Effector CD4-positive, alpha-beta T cell (primary cell): ENCODE results near the gene STX2.
"Not testable (repeated sequence)": the region's sequence is repeated elsewhere in the genome, so short reads cannot be mapped to it uniquely, and the experiment has no call there.

Source experiments
- DNase-seq: peaks from one replicate; pipeline ENCODE4 v3.0.0-alpha.2; 2020
- total RNA-seq: gene quantifications from one replicate; lab custom pipeline; 2026; lab: John Stamatoyannopoulos, UW

STX2 gene
- 38.3 reads per million, percentile 62 among the genes with 10 or more reads in this experiment for total RNA-seq

DNA sequence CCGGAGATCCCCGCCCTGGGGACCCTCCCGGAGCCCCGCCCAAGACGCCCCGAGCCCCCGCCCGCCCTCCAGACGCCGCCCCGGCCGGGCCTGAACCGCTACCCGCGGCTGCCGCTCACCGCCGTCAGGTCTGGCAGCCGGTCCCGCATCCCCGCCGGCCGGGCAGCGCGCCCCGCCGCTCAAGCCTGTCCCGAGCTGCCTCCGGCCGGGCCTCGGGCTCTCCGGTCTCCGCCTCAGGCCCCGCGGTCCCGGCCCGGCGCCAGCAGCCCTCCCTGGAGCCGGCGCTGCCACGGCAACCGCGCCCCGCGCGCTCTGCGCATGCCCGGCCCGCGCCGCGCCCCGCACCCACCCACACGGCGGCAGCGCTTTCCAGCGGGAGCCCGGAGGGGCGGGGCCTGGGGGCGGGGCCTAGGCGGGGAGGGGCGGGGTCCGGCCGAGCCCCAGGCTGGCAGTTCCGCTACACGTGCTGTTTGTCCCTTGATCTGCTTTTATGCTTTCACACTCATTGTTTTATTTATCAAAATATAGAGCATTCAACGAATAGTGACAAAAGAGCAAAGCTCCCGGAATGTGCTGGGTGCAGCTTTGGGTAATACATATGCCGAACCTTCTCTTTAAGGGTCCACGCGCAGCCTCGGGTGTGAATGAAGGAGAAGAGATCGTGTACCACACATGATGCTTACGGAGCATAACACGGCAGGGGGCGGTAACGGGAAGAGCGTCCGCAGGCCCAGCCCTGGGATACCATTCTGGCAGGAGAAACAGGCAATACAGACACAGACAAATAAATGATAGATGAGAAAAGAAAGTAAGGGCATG is at the start of gene STX2:
STX2 (minus strand) TSS at position 300 of the 819 bp plus-strand sequence; CDS start at position 149, 151 bp downstream.
- peak; percentile 82 for DNase-seq

DNA sequence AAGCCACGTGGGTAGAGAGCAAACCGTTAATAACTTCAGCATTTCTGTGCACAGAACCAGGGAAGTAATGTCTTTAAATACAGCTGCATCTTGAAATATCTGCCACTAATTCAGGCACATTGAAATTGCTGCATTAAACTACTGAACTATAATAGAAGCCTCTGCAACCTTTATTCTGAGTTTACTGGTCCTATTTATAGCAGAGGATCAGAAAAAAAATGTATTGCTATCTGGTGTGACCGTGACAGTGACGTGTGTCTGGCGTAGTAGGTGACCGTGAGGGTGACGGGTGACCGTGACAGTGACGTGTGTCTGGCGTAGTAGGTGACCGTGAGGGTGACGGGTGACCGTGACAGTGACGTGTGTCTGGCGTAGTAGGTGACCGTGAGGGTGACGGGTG is 48.1 kb upstream of the STX2 start:
- DNase-seq, result not testable (repeated sequence)

DNA sequence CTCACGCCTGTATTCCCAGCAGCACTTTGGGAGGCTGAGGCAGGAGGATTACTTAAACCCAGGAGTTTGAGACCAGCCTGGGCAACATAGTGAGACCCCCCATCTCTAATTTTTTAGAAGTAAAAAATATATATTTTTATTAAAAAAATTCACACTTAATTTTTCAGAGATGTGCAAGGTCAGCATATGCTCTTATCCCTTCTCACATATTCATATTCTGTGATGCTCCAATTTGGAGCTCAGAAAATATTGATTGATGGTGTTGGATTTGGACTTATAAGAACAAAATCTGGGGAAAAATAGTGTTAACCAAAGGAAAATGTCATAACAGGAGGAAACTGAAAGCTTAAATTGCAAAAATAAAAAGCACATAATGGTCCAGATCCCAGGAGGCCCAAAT is 42.5 kb upstream of the STX2 start:
- DNase-seq, result no peak

DNA sequence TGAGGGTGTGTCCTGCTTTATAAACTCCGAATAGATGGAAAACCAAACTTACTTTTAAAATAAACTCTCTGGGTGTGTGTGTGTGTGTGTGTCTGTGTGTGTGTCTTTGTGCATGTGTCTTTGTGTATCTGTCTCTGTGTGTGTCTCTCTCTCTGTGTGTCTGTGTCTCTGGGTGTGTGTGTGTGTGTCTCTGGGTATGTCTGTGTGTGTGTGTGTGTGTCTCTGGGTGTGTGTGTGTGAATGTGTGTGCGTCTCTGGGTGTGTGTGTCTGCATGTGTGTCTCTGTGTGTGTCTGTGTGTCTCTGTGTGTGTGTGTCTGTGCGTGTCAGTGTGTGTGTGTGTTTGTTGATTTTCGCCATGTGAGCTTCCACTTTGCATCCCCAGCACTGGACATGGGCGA is 42.0 kb upstream of the STX2 start:
- DNase-seq, result no peak

DNA sequence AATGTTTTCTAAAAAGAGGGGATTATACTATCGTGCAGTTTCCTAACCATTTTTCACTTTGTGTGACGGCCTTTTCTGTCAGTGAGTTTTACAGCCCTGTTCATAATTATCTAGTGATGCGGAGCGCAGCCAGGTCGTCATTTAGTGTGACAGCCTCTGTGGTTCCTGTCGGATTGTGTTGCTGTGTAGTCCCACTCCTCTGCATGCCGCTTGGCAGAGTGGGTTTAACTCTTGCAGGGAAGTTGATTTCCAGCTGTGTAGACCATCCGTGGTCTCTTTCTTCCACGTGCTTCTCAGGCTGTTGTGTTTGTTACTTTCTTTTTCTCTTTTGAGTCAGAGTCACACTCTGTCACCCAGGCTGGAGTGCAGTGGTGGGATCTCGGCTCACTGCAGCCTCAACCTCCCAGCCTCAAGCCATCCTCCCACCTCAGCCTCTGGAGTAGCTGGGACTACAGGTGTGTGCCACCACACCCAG is 41.4 kb upstream of the STX2 start:
- no peak for DNase-seq

DNA sequence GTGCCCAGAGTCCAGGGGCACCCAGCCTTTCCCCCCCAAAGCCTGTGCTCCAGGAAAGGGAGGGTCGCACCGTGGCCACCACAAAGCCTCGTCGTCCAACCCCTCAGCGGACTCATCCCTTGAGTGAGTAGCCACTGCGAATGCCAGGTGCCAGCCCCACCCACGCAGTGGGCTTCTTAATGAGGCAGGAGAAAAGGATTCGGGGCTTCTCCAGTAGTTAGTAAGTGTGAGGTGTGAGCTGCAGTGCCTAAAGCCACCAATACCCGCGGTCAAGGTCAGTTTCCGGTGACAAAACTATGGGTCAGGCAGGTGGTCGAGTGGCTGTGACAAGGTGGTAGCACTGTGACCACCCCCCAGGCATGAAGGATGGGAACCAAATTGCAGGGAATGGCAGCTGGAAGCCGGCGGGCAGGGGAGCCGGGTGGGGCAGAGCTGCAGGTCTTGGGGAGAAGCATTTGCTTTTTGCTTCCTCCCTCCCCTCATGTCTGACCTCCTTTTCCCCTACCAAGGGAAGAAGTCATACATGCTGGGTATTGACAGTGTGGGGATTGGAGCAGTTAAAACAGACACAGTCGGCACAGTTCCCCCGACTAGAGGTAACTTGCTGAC is 40.8 kb upstream of the STX2 start:
- DNase-seq, result no peak

DNA sequence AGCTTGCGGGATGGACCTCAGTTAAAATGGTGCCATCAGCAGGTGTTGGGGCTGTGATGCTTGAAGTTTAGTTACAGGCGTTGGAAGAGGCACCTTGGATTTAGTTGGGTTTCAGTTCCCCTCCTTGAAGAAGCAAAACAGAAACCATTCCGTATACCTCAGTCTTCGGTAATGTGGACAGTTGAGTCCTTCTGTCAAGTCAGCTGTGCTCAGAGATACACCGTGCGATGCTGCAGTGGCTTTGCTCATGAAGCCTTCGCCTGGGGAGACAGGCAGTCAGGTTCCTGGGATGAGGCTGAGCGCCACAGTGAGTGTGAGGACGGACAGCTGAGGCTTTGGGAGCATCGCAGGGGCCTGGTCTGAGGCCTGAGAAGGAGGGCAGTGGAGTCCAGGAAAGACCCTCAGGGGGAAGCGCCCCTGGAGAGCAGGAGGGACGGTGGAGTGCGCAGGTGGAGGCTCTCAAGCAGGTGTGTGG is 40.2 kb upstream of the STX2 start:
- DNase-seq, result no peak

DNA sequence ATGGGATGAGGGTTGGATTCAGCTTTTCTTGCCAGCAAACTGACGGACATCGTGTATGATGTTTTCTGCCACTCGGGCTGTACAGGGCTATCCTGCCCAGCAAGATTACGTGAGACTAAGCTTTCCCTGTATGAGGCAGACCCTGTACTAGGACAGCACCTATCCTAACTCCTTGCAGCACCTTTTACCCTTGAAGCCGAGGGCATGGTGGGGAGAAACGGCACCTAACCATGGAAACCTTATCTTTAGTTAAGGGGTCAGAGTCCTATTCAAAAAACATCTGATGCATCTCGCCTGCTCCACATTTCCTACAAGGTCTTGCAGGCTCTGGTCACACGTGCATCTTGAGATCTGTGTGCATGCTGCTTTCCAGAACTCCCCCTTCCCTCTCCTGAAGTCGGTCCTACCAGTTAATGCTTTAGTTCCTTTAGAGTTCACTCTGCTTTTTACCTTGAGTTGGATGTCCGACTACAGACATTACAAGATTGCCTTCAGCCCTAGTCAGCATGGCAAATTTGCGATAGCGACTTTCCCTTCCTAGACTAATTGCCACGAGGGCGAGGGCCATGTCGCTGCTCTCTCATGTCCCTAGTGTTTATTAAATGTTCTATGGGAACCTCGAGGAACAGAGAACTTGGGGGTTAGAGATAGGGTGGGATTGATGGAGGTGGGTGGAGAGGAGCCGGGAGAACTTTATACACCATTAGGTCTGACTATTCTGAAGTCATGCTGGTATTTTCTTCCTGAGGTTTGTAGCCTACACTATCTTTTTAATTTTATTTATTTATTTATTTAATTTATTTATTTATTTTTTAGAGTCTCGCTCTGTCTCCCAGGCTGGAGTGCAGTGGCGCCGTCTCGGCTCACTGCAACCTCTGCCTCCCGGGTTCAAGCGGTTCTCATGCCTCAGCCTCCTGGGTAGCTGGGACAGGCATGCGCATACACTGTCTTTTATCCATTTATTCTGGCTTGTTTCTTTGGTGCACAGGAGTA is 39.4 kb upstream of the STX2 start:
- no peak for DNase-seq

DNA sequence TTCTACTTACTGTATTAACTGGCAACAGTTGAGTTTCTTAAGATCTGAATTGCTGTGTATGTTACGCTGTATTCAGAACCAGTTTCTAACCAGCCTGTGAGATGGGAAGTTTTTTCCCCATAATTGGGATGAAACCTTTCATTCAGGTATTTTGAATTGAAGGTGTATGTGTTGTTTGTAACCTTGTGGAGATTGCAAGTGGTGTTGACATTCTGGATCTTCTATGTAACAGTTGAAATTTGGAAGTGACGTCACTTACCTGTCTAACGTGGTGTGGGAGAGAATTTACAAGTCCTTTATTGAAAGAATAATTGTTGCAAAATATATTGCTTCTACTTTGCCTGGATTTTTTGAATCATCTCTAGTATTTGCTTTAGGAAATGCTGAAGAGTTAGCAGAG is 38.3 kb upstream of the STX2 start:
- no peak for DNase-seq

DNA sequence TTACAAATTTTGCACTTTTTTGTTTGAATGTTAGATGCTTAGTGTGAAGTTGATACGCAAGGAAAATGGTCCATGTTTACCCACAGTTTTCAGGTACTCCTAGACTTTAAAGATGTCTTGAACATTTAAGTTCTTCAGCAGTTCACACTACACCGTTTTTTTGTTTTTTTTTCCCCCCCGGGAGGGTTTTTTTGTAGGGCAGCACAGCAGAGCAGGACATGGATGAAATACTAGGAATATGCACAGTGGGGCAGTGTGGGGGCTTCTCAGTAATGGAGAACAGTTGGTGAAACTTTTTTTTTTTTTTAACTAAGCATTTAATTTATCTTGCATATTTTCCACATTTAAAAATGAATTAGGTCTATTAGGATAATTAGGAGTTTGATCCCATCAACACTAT is 37.7 kb upstream of the STX2 start:
- no peak for DNase-seq

DNA sequence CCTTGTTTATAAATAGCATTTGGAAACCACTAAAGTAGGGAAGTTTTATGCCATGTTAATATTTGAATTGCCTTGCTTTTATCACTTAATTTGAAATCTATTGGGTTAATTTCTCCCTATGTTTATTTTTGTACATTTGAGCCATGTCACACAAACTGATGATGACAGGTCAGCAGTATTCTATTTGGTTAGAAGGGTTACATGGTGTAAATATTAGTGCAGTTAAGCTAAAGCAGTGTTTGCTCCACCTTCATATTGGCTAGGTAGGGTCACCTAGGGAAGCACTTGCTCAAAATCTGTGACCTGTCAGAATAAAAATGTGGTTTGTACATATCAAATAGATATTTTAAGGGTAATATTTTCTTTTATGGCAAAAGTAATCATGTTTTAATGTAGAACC is 37.2 kb upstream of the STX2 start:
- DNase-seq, result no peak

DNA sequence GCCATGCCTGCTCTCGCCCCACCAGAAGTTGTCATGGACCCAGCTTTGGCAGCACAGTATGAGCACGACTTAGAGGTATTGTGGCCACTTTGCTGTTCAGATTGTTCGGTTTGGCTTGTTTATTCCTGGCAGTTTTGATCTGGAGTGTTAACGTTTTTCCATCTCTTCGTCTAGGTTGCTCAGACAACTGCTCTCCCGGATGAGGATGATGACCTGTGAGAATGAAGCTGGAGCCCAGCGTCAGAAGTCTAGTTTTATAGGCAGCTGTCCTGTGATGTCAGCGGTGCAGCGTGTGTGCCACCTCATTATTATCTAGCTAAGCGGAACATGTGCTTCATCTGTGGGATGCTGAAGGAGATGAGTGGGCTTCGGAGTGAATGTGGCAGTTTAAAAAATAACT is 36.7 kb upstream of the STX2 start:
- not testable (repeated sequence) for DNase-seq

DNA sequence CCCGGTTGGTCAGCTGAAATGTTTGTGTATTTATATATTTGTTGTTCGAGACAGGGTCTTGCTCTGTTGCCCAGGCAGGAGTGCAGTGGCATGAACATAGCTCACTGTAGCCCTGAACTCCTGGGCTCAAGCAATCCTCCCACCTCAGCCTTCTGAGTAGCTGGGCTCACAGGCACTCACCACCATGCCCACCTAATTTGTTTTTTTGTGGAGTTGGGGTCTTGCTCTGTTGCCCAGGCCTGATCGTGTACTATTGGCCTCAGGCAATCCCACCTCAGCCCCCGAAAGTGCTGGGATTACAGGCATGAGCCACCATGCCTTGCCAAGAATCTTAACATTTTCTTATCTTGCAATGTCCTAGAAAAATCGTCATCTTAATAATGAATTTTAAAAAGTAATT is 36.1 kb upstream of the STX2 start:
- DNase-seq, result no peak

DNA sequence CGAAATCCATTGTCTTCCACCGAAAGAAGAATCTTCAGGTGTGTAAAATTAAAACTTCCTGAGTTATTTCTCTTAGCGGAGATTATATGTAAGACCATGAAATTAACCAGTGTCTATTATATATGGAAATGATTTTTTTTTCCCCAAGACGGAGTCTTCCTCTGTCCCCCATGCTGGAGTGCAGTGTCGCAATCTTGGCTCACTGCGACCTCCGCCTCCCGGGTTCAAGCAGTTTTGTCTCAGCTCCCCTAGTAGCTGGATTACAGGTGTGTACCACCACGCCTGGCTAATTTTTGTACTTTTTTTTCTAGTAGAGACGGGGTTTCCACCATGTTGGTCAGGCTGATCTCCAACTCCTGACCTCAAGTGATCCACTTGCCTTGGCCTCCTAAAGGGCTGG is 35.6 kb upstream of the STX2 start:
- DNase-seq, result no peak

DNA sequence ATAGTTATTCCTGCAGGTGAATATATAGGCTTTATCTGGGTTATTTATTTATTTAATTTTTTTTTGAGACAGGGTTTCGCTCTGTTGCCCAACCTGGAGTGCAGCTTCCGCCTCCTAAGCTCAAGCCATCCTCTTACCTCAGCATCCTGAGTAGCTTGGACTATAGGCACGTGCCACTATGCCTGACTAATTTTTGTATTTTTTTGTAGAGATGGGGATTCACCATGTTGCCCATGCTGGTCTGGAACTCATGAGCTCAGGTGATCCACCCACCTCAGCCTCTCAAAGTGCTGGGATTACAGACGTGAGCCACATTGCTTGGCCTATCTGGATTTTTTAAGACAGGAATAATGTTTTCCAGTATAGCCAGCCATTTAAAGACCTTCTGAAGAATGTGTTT is 34.8 kb upstream of the STX2 start:
- DNase-seq, result no peak

DNA sequence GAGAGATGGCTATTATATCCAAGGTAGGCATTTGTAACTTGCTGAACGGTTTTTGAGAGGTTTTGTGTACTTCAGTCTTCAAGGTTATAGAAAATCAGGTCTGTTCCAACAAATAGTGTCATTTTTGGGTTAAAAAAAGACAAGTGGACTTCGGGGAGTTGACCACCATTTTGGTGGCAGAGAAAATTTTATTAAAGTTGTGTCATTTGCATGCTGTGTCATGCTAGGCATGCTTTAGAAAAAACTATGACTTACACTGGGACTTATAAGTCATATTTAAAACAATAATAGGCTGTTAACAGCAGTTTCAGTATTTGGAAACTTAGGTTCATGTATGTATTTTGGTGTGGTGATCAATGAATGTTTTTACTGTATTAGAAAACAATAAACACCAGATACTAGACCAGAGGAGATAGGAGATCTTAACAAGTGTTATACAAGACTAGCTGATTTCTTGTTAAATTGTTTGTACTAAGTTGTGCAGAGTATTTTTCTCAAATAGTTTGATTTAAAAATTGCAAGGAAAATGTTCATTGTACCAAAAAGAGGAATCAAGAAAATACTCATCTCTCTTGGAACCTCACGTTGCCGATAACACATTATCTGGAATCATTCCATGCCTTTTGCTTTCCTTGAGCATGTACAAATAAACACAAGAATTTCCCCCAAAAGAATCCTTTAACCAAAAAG is 34.2 kb upstream of the STX2 start:
- DNase-seq, result no peak

DNA sequence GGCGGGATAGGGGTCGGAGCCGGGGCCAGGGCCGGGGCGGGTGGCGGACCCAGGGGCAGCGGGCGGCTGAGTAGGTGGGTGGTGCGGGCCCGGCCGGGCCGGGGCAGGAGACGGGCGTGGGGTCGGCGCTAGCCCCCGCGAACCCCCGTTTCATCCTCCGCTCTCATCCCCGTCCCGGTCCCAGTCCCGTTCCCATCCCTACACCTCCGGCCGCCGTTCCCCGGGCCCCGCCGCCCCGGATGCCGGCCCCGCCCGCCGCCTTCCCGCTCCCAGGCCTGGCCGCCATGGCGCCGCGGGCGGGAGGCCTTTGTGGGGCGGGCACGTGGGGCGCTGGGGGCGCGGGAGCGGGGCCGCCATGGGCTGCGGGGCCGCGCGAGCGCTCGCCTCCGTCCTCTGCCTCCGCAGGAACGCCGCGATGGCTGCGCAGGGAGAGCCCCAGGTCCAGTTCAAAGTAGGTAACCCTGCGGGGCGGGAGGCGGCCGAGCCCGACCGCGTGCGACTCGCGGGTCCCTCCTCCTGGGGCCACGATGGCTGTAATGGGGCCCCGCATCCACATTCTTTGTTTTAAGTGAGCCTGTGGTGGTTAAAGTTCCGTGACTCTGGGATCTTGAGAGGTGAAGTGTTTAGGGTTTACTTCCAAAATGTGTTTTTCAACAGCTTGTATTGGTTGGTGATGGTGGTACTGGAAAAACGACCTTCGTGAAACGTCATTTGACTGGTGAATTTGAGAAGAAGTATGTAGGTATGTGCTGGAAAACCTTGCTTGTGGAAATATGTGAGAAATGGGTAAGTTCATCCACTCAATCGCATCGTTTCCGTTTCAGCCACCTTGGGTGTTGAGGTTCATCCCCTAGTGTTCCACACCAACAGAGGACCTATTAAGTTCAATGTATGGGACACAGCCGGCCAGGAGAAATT is 33.4 kb upstream of the STX2 start:
- peak; percentile 28 for DNase-seq

DNA sequence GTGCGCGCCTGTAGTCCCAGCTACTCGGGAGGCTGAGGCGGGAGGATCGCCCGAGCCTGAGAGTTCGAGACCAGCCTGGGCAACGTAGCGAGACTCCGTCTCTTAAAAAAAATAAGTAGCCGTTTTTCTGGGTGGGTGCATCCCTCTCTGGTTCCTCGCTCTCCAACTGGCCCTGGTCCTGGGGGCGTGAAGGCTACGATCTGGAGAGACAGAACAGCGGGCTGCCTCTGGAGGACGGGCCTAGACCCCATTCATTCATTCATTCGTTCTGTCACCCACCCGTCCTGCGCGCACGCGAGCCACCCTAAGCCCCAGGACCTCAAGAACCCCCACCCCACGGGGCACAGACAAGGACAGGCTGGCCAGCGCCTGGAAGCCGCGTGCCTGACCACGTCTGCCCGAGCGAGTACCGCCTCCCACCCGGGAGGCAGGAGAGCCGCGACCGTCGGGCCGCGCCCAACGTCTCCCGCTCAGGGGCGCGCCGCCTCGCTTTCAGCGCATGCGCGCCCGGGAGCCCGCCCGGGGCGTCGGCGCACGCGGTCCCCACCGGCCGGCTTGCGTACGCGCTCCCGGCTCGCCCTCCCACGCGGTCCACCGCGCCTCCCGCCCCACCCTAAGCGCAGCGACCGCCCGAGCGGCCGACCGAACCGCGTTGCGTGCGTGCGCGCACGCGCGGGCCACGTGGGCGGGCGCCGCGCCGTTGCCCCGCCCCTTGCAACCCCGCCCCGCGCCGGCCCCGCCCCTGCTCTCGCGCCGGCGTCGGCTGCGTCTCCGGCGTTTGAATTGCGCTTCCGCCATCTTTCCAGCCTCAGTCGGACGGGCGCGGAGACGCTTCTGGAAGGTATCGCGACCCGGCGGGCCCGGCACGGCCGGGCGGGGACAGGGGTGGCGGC is 32.5 kb upstream of the STX2 start, which contains the start of gene RAN:
RAN (plus strand) TSS at position 781 of the 893 bp plus-strand sequence. CDS start 528 bp downstream, outside the sequence.
- DNase-seq, result peak; percentile 83

DNA sequence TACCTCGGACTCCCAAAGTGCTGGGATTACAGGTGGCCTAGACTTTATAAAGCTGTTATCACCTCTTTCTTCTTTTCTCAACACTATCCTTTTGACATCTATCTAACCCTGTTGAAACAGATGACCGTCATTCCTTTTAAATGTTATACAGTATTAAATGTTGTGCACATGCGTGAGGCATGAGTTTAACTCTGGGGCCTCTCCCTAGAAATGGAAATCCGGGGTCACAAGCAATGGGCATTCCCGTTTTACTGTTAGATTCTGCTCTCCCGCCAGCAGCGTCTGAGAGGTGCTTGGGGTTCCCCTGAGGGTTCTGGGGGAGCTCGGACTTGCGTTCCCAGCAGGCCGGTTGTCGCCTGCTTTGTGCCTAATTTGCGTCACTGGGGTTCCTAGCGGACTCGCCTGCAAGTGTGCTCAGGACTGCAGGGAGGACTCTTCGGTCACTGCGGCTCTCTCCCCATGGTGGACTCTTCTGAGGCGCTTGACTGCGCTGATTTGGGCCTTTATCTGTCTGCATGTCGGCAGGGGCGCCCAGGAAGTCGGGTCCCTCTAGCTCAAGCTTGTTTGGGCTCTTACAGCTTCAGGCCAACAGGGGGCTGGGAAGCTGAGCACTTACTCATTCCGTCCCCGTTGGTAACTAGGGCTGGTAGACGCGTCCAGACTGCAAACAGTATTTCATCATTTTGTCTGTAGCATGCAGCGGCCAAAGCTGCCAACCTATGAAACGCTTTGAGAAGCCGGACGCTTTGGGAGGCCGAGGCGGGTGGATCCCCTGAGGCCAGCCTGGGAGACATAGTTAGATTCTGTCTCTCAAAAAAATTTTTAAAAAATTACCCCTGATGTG is 31.6 kb upstream of the STX2 start:
- DNase-seq, result peak; percentile 51
